T47D (cell line): ENCODE results near the gene CISTR.

Experiments
- DNase-seq, 2 experiments: peaks; one replicate each; pipeline versions ENCODE4 v3.0.0 to v3.0.0-alpha.2; 2011 to 2012; ENCODE audit warnings: low read depth in 1 of 2, low spot score in 1 of 2
- JUND ChIP-seq: IDR thresholded peaks from 2 replicates; pipeline ENCODE4 v1.6.1; 2012; ENCODE audit warnings: low read depth
- in situ Hi-C: cut with HindIII; loops from 2 replicates; pipeline ENCODE4 v1.10.0; 2016; ENCODE audit warnings: low sequenced_read_pairs, low pct_unique_long_range_greater_than_20kb

The CISTR gene

GRCh38 chr12:53746592-53747092 is 5.1 kb downstream of the CISTR start:
- DNase-seq, result peak; percentile 90 to 93
- no peak for TF ChIP-seq JUND
- in situ Hi-C loops, result no loop called here

- no peak for DNase-seq
- TF ChIP-seq JUND, result no peak
- in situ Hi-C loops, result no loop called here
These were observed 7.0 kb downstream of the CISTR start for GRCh38 chr12:53744751-53745150.

GRCh38 chr12:53744130-53744441 is 7.7 kb downstream of the CISTR start:
- in situ Hi-C loops, result no loop called here
- no peak for TF ChIP-seq JUND
- no peak for DNase-seq

GRCh38 chr12:53743266-53744129 is 8.3 kb downstream of the CISTR start:
- DNase-seq, result peak; percentile 80 to 81
- TF ChIP-seq JUND, result no peak
- in situ Hi-C loops, result no loop called here

GRCh38 chr12:53740130-53740491 is 11.7 kb downstream of the CISTR start:
- DNase-seq, result no peak
- TF ChIP-seq JUND, result no peak
- in situ Hi-C loops, result no loop called here

GRCh38 chr12:53739214-53740129 is 12.3 kb downstream of the CISTR start:
- no peak for TF ChIP-seq JUND
- in situ Hi-C loops, result no loop called here
- DNase-seq, result no peak

GRCh38 chr12:53738406-53739213 is 13.2 kb downstream of the CISTR start:
- in situ Hi-C loops, result no loop called here
- DNase-seq, result no peak
- TF ChIP-seq JUND, result no peak

- DNase-seq, result no peak
- TF ChIP-seq JUND, result no peak
- in situ Hi-C loops, result no loop called here
These were observed 13.8 kb downstream of the CISTR start for GRCh38 chr12:53737951-53738405.

GRCh38 chr12:53737093-53737808 is 14.5 kb downstream of the CISTR start:
- DNase-seq, result no peak
- in situ Hi-C loops, result no loop called here
- no peak for TF ChIP-seq JUND

GRCh38 chr12:53736592-53736991 is 15.2 kb downstream of the CISTR start:
- no peak for TF ChIP-seq JUND
- no peak for DNase-seq
- in situ Hi-C loops, result no loop called here

- in situ Hi-C loops, result no loop called here
- TF ChIP-seq JUND, result no peak
- no peak for DNase-seq
These were observed 16.2 kb downstream of the CISTR start for GRCh38 chr12:53735556-53735955.

GRCh38 chr12:53734425-53734824 is 17.4 kb downstream of the CISTR start:
- in situ Hi-C loops, result no loop called here
- no peak for DNase-seq
- TF ChIP-seq JUND, result no peak
